Gastroesophageal sphincter (tissue), 4 donors: ENCODE measurements around the gene APC. TPM values are rescaled to one million over a fixed set of nuclear protein-coding genes. Genes with fewer than 3 reads are reported as not detected.

Source experiments
- ATAC-seq: fragments of 150-250 bp; one replicate; pipeline ENCODE4 v1.9.1; 2016; ENCODE audit warnings: mild to moderate bottlenecking, moderate library complexity
- H3K27ac ChIP-seq, 4 donors: fragments of 200-600 bp; sonication (generic) in 3 of 4; 1 replicate in 3 of 4; 2 replicates in 1 of 4; pipeline ENCODE4 v1.5.1; 2016 to 2019
- H3K27me3 ChIP-seq: fragments of 200-600 bp; sonication (generic); one replicate; pipeline ENCODE4 v1.5.1; 2019
- H3K36me3 ChIP-seq, 2 donors: fragments of 200-600 bp; sonication (generic); one replicate each; pipeline ENCODE4 v1.5.1; 2019; ENCODE audit warnings: control low read depth in 1 of 2
- H3K4me1 ChIP-seq, 3 donors: fragments of 200-600 bp; sonication (generic); 1 replicate in 2 of 3; 2 replicates in 1 of 3; pipeline ENCODE4 v1.5.1; 2016 to 2019; ENCODE audit warnings: control low read depth in 2 of 3
- H3K4me3 ChIP-seq, 2 donors: fragments of 200-600 bp; sonication (generic); one replicate each; pipeline ENCODE4 v1.5.1; 2019; ENCODE audit warnings: mild to moderate bottlenecking in 1 of 2, moderate library complexity in 1 of 2
- H3K9me3 ChIP-seq, 3 donors: fragments of 200-600 bp; sonication (generic); one replicate each; pipeline ENCODE4 v1.5.1; 2017 to 2019; ENCODE audit warnings: control low read depth in 2 of 3
- EP300 ChIP-seq: sonication (generic); formaldehyde crosslinking; IDR thresholded peaks from one replicate; pipeline ENCODE4 v1.6.1; 2017; ENCODE audit warnings: antibody characterized with exemption, mild to moderate bottlenecking
- POLR2A ChIP-seq, 2 donors: fragments of 450-650 bp; IDR thresholded peaks; one replicate each; pipeline ENCODE4 v1.6.1; 2017; ENCODE audit warnings: antibody characterized with exemption in 2 of 2, mild to moderate bottlenecking in 2 of 2, moderate library complexity in 1 of 2
- POLR2AphosphoS5 ChIP-seq: sonication (generic); formaldehyde crosslinking; IDR thresholded peaks from one replicate; pipeline ENCODE4 v1.6.1; 2017; ENCODE audit warnings: antibody characterized with exemption
- WGBS, 2 donors: methylation state at CpG; one replicate each; pipeline ENCODE4 v1.1.5; 2018; ENCODE audit warnings: low coverage in 1 of 2; 5-methylcytosine and 5-hydroxymethylcytosine counted together
- total RNA-seq, 4 donors: library from RNA; depleted of rRNA; stranded (reverse); fragments of >200 nt; gene quantifications; one replicate each; pipeline ENCODE4 v1.1.0, GENCODE V29; 2016
- TF ChIP-seq, protein P1 (sequence below), 4 experiments: fragments of 200-600 bp in 2 of 4; fragments of 450-650 bp in 2 of 4; sonication (generic) in 1 of 4; IDR thresholded peaks; one replicate each; pipeline ENCODE4 v1.5.1; 2017 to 2019; ENCODE audit warnings: antibody characterized with exemption in 4 of 4, mild to moderate bottlenecking in 2 of 4, moderate library complexity in 2 of 4

The APC gene
- total RNA-seq, 4 donors from 2014 or later = 77.3 to 172 (median 112) TPM

- Histone ChIP-seq H3K4me3 (no peak overlapping the region), H3K27ac (no peak overlapping the region), H3K27me3 (no peaks in the 10 kb centered on the region), H3K9me3 (no peaks in the 10 kb centered on the region), H3K36me3 (peaks cover 0 to 42% of the 10 kb centered on the region in 2 donors), H3K4me1 (peaks cover 0 to 6% (median 0%) of the 10 kb centered on the region in 3 donors)
- TF ChIP-seq POLR2A (IDR thresholded peaks at IDR 0.05) (no peak), EP300 (no peak), POLR2AphosphoS5 (no peak)
- TF ChIP-seq, protein P1, sequence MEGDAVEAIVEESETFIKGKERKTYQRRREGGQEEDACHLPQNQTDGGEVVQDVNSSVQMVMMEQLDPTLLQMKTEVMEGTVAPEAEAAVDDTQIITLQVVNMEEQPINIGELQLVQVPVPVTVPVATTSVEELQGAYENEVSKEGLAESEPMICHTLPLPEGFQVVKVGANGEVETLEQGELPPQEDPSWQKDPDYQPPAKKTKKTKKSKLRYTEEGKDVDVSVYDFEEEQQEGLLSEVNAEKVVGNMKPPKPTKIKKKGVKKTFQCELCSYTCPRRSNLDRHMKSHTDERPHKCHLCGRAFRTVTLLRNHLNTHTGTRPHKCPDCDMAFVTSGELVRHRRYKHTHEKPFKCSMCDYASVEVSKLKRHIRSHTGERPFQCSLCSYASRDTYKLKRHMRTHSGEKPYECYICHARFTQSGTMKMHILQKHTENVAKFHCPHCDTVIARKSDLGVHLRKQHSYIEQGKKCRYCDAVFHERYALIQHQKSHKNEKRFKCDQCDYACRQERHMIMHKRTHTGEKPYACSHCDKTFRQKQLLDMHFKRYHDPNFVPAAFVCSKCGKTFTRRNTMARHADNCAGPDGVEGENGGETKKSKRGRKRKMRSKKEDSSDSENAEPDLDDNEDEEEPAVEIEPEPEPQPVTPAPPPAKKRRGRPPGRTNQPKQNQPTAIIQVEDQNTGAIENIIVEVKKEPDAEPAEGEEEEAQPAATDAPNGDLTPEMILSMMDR (IDR thresholded peaks at IDR 0.05) = no peak
- ATAC-seq = no peak
- 94 to 100% methylated on average over 1 of the region's 1 CpG for WGBS, 2 donors
Measured at GRCh38 chr5:112811023-112811422, 73.3 kb downstream of the APC start.

- H3K27ac ChIP-seq = no peak overlapping the region
- H3K27me3 ChIP-seq = no peaks in the 10 kb centered on the region
- H3K4me3 ChIP-seq = no peak overlapping the region
- H3K4me1 ChIP-seq = peaks cover 0 to 6% (median 0%) of the 10 kb centered on the region in 3 donors
- 75 to 100% methylated on average over 1 of the region's 1 CpG for WGBS, 2 donors
- ATAC-seq = no peak
- H3K9me3 ChIP-seq = no peaks in the 10 kb centered on the region
- TF ChIP-seq POLR2A (IDR thresholded peaks at IDR 0.05) = no peak
- no peak for TF ChIP-seq POLR2AphosphoS5
- no peak for TF ChIP-seq EP300
- TF ChIP-seq, protein P1 (IDR thresholded peaks at IDR 0.05) = no peak
- peaks cover 0 to 57% of the 10 kb centered on the region in 2 donors for H3K36me3 ChIP-seq
Measured at GRCh38 chr5:112812549-112812948, 74.9 kb downstream of the APC start.

DNA sequence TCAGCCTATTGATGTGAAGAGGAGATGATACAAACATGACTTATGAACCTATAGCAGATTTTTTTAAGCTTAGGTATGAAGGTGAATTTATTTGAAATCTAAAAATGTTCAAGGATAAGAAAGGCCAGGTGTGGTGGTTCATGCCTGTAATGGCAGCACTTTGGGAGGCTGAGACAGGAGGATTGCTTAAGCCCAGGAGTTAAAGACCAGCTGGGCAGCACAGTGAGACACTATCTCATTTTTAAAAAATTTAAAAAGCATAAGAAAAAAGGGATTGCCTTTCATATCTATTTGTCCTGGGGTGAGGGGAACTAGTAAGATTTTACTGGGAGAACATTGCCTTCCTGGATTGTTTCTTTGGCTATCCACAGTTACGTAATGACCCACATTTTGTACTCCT is 82.6 kb downstream of the APC start:
- Histone ChIP-seq H3K36me3 (peaks cover 0 to 93% of the 10 kb centered on the region in 2 donors), H3K4me3 (no peak overlapping the region), H3K9me3 (no peaks in the 10 kb centered on the region), H3K27me3 (no peaks in the 10 kb centered on the region), H3K4me1 (no peaks in the 10 kb centered on the region), H3K27ac (no peak overlapping the region)
- WGBS, 2 donors = 86 to 89% methylated on average over 1 of the region's 1 CpG
- no peak for ATAC-seq
- TF ChIP-seq EP300 = no peak
- TF ChIP-seq POLR2A (IDR thresholded peaks at IDR 0.05) = no peak
- TF ChIP-seq, protein P1 (IDR thresholded peaks at IDR 0.05) = no peak
- TF ChIP-seq POLR2AphosphoS5 = no peak

DNA sequence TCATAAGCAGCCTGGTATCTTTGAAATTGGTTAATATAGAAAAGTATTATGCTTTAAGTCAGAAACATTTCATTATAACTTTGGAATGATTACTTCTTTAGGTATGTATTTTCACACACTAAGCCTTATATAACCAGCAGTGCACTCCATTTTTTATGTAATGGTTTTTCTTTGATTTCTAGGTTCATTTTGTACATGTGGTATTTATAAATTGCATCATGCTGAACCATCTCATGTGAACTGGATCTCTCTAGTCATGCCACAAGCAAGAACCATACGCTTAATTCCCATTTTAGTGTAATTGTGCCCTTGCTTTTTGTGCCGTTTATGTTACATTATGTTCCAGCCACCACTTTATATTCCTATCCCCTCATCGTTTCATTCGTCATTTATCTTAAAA is 84.8 kb downstream of the APC start:
- no peak overlapping the region for H3K27ac ChIP-seq
- H3K36me3 ChIP-seq = peaks cover 0 to 88% of the 10 kb centered on the region in 2 donors
- no peak overlapping the region for H3K4me3 ChIP-seq
- ATAC-seq = no peak
- H3K9me3 ChIP-seq = no peaks in the 10 kb centered on the region
- 65 to 69% methylated on average over 4 of the region's 4 CpGs for WGBS, 2 donors
- TF ChIP-seq POLR2A (IDR thresholded peaks at IDR 0.05) (no peak), POLR2AphosphoS5 (no peak), EP300 (no peak)
- TF ChIP-seq, protein P1 (IDR thresholded peaks at IDR 0.05) = no peak
- no peaks in the 10 kb centered on the region for H3K4me1 ChIP-seq
- H3K27me3 ChIP-seq = no peaks in the 10 kb centered on the region

DNA sequence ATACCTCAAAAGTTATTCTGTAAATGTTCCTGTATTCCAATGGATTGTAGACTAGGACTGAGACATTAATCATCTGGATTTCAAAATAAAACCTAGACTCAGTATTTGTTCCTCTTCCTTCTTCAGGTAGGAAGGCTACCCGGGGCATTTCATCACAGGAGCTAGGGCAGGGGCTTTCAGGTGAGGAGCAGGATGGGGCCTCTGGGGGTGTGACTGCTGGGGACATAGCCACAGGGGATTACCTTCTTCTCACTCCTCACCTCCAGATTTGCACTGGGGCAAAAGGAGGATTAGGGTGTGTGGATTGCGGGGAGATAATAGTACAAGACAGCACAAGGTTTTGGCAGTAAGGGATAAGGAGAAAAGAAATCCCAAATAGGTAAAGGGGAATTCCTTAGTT is 85.5 kb downstream of the APC start:
- 94 to 95% methylated on average over 2 of the region's 2 CpGs for WGBS, 2 donors
- H3K9me3 ChIP-seq = no peaks in the 10 kb centered on the region
- no peaks in the 10 kb centered on the region for H3K27me3 ChIP-seq
- no peak for ATAC-seq
- H3K4me1 ChIP-seq = no peaks in the 10 kb centered on the region
- H3K4me3 ChIP-seq = no peak overlapping the region
- TF ChIP-seq POLR2A (IDR thresholded peaks at IDR 0.05) (no peak), POLR2AphosphoS5 (no peak), EP300 (no peak)
- TF ChIP-seq, protein P1 (IDR thresholded peaks at IDR 0.05) = no peak
- H3K27ac ChIP-seq = no peak overlapping the region
- H3K36me3 ChIP-seq = peaks cover 0 to 88% of the 10 kb centered on the region in 2 donors
